HG02943 (cell line): ENCODE measurements around the gene SHC1.

Experiments used
- ATAC-seq: cut with Tn5 transposase; IDR thresholded peaks from one replicate; pipeline ENCODE4 v1.9.1; 2021; ENCODE audit warnings: mild to moderate bottlenecking, low read depth, moderate library complexity; ENCODE audit not compliant: unreplicated experiment

Gene SHC1

DNA sequence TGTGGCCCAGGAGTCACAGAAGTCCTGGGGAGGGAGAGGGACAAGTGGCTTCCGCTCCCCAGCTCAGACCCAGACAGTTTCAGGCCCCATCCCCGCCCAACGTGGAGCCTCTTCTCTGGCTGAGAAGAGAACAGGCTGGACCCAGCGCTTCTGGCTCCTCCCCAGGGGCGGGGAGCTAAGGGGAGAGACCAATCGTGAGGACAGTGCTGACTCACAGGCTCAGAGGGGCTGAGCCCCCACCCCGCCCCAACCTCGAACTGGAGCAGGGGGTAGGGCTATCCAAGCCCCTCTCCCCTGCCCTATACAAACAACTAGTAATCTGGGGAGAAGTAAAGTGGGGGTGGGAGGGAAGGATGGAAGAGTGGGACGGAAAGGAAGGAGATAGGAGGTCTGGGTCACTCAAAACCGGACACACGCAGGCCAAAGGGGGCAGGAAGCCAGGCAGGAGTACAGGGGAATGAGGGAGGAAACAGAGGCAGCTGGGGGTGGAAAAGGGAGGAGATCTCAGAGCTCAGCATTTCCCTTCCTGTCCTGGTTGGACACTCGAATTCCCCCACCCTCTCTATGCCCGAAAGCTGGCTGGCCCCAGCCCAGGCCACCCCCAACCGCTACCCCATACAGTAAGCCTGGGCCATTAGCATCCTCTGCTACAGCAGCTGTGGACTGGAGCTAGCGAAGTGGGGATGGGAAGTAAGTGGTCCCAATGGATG, at the start of gene SHC1:
Gene SHC1 (minus strand): TSS at position 117 of the 710 bp plus-strand sequence. CDS start 221 bp downstream, outside the sequence.
- ATAC-seq: no peak

GRCh38 chr1:155019377-155020245, 49.1 kb upstream of the SHC1 start:
- no peak for ATAC-seq

- ATAC-seq: no peak
Measured at GRCh38 chr1:155018617-155019348, 48.2 kb upstream of the SHC1 start.

GRCh38 chr1:155017946-155018316, 47.4 kb upstream of the SHC1 start:
- no peak for ATAC-seq

- ATAC-seq: peak; percentile 58
Measured at GRCh38 chr1:155017041-155017945, 46.7 kb upstream of the SHC1 start.

DNA sequence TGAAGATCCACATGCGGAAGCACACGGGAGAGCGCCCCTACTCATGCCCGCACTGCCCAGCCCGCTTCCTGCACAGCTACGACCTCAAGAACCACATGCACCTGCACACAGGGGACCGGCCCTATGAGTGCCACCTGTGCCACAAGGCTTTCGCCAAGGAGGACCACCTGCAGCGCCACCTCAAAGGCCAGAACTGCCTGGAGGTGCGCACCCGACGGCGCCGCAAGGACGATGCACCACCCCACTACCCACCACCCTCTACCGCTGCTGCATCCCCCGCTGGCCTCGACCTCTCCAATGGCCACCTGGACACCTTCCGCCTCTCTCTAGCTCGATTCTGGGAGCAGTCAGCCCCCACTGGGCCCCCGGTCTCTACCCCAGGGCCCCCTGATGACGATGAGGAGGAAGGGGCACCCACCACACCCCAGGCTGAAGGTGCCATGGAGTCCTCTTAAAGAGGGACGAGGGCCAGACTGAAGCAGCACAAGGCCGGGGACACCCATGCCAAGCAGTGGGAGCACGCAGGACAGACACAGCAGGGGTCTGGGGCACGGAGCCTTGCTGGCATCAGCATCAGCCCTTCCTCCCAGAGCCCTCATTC, 45.8 kb upstream of the SHC1 start:
- no peak for ATAC-seq

- ATAC-seq: no peak
Measured at GRCh38 chr1:155015527-155016230, 45.1 kb upstream of the SHC1 start.

GRCh38 chr1:155014709-155015508, 44.4 kb upstream of the SHC1 start:
- ATAC-seq: no peak

DNA sequence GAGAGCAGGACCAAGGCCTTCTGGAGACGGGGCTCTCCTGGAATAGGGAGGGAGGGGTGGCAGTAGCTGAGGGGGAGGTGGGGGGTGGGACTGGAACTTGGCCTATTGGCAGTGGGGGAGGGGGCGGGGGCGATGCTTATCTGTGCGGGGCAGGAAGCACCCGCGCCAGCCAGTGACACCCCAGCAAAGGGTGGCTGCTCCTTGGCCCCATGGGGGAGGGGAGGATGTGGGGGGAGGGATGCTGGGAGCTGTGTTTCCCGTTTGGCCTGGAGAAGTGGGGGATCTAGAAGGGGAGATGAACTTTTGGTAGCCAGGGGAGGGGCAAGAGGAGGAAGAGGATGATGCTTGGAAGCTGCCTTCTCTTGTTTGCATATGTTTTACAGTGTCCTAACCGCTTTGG, 43.1 kb upstream of the SHC1 start:
- no peak for ATAC-seq

DNA sequence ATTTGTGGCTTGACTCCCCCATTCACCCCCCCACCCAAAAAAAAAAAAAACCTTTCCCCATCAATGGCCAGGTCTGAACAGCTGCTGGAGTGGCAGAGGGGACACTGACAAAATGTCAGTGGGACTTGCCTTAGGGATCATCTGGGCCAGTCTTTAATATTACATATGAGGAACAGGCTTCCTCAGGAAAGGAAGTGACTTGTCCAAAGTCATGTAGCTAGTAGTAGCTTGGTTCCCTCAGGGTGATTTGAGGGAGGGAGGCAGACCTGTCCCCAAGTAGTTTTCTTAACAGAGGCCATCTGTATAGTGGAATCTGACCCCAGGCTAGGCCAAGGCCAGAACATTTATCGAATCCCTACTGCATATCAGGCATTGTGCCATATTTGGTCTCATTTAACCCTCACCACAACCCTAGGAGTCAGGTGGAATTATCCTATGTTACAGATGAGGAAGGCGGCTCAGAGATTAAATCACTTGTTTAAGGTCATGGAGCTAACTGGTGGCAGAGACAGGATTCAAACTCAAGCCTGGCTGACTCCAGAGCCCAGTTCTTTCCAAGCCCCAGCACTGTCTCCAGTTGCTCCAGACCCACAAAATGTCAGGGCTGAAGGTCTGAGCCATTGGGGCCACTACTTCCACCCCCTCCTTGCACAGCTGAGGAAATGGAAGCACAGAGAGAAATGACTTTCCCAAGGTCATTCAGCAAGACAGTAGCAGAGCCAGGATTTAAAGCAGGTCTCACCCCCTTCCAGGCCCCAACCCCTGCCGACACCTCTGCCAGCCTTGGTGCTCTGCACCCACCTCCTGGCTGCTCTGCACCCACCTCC, 42.4 kb upstream of the SHC1 start:
- ATAC-seq: no peak

DNA sequence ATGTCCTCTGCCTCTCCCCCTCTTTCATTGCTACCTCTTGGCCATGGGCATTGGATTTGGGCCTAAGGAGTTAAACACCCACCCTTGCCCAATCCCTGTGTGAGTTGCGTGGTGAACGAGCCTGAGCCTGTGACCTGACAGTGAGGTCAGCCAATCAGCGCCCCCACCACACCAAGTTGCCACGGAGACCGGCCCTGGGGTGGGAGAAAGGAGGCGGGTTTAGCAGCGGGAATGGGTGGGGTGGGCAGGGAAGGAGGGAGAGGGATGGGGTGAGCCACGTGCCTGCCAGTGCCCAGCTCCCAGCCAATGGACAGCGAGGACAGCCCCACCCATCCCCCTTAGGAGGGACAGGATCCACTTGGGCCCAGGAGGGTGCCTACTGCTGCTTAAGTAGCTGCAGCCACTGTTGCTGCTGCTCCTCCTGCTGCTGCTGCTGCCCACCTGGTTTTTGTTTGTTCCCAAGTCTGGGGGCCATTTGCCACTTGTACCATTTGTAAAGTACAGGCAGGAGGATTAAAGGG, 41.5 kb upstream of the SHC1 start:
- no peak for ATAC-seq

GRCh38 chr1:155011437-155012025, 41.0 kb upstream of the SHC1 start:
- no peak for ATAC-seq

GRCh38 chr1:155011004-155011416, 40.5 kb upstream of the SHC1 start:
- no peak for ATAC-seq

DNA sequence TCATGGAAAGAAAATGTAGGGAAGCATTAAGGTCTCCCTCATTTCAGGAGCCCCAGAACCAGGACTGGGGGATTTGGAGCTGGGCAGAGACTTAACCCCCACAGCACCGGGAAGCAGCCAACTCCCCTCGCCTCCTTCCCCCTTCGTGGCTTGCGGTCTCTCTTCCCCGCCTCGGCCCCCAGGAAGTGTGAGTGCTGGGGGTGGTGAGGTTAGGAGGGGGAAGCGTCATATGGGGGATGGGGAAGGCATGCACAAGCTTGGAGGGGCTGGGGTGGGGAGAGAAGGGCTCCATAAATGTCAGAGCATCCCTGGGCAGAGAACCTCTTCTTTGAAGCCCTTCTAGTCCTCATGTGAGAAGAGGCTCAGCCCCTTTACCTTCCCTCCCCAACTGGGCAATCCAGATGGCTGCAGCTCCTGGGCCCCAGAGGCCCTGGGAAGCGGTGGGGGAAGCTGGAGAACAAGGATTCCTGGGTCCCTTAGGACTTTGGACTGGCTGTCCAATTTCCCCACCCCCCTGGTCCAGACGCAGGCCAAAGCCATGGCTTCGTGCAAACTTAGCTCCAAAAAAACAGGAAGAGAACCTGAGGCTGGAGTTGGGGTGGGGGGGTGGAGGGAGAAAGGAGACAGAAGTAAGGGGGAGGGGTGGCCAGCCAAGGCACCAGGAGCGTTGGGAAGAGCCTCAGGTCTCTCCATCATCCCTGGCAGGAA, 39.8 kb upstream of the SHC1 start:
- ATAC-seq: no peak

DNA sequence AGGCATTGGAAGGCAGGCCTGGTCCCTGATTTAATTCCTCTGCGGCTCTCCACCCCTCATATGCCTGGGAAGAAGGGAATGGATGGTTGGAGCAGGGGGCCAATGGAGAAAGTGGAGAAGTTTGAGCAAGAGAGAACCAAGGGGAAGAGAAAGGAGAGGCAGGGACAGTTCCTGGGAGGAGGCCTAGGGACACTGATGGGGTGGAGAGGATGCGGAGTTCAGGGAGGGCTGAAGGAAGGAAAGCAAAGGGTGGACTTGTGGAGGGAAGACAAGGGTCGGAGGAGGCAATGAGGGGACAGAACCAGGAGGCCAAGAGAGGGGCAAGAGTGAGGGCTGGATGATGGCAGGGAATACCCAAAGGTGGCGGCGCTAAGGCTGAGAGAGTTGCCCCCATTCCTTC, 39.2 kb upstream of the SHC1 start:
- ATAC-seq: no peak

DNA sequence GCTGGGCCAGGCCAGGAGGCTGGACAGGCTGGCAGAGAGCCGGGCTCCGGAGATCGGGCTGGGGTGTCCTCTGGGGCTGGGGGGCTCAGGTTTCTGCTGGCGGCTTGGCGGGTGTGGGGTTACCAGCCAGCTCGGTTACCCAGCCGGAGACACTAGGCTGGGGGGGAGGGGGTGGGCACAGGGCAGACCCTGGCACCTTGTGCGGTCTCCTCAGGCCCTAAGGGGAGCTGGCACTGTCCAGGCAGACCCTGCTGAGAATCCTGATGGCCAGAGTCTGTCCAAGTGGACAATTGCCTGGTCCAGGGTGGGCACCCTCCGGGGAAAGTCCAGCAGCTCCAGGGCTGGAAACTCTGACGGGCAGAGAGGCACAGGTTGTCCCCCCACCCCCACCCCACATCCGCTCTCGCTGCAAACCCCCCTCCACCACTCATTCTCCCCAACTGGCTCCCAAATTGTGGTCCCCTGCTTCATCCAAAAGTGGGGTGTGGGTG, 38.7 kb upstream of the SHC1 start:
- ATAC-seq: no peak
